ENCODE data around the gene OLFML1. TPM values are rescaled to one million over a fixed set of nuclear protein-coding genes. Genes with fewer than 3 reads are reported as not detected.

Gene OLFML1
- polyA plus RNA-seq, 3 donors from 2014 or later: 0.13 to 0.18 TPM; not detected in 1

DNA sequence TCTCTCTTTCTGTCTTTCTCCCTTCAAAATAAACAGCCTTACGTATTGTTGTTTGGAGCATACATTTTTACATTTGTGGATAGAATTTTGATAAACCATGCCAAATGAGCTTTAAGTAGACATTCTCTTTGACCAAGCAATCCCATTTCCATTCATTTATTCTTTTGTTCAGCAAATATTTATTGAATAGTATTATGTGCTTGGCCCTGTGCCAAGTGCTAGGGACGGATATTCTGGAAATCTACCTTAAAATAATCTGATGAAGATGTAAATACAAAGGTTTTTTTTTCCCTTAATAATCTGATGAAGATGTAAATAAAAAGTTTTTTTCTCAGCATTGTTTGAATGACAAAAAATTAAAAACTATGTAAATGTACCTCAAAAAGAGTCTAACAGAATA, 2.1 kb downstream of the OLFML1 start:
- no peaks in the 10 kb centered on the region for H3K27me3 Mint-ChIP-seq (ENCODE audit: low read depth in 3 of 3)
- no peak overlapping the region for H3K4me3 Mint-ChIP-seq
- H3K36me3 Mint-ChIP-seq: peaks cover 0 to 5% (median 3%) of the 10 kb centered on the region in 3 donors
- H3K9me3 Mint-ChIP-seq: no peaks in the 10 kb centered on the region
- DNase-seq: no peak
- H3K4me1 Mint-ChIP-seq: no peaks in the 10 kb centered on the region
- no peak overlapping the region for H3K27ac Mint-ChIP-seq

DNA sequence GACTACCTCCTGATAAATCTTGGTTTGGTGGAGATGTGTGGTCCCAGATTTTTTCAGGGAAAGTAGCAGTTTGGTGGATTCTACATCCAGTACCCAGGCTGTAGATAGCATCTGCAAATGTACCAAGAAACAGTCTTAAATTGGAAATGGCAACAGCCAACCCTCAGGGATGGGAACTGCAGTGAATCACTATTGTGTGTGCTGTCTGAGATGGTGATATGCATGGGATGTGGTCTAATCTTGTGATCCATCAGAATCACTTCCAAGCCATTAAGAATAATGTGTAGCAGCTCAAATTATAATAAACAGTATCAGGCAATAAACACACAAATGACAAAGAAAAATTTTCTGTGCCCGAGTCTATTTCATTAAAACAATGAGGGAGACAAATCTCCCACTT, 3.4 kb downstream of the OLFML1 start:
- H3K4me3 Mint-ChIP-seq: no peak overlapping the region
- DNase-seq: no peak
- H3K27me3 Mint-ChIP-seq (ENCODE audit: low read depth in 3 of 3): no peaks in the 10 kb centered on the region
- no peak overlapping the region for H3K27ac Mint-ChIP-seq
- peaks cover 0 to 5% (median 4%) of the 10 kb centered on the region in 3 donors for H3K36me3 Mint-ChIP-seq
- H3K4me1 Mint-ChIP-seq: no peaks in the 10 kb centered on the region
- H3K9me3 Mint-ChIP-seq: no peaks in the 10 kb centered on the region

DNA sequence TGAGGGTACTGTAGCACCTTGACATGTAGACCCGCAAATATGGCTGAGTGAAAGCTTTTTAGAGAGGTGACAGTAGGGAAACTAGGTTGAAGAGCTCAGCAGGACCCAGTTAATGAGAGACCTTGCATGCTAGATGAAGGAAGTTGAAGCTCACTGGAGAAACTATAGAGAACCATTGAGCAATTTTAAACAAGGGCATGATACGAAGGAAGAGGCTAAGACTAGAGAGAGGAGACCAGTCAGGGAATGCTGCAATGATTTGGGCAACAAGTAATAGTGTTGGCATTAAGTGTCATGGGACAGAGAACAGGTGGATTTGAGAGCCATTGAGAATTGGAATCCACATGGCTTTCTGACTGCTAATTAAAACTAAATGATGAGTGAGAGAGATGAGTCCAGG, 4.1 kb downstream of the OLFML1 start:
- no peaks in the 10 kb centered on the region for H3K4me1 Mint-ChIP-seq
- no peaks in the 10 kb centered on the region for H3K9me3 Mint-ChIP-seq
- H3K4me3 Mint-ChIP-seq: no peak overlapping the region
- DNase-seq: no peak
- no peaks in the 10 kb centered on the region for H3K27me3 Mint-ChIP-seq (ENCODE audit: low read depth in 3 of 3)
- H3K27ac Mint-ChIP-seq: no peak overlapping the region
- H3K36me3 Mint-ChIP-seq: peaks cover 0 to 9% (median 5%) of the 10 kb centered on the region in 3 donors

DNA sequence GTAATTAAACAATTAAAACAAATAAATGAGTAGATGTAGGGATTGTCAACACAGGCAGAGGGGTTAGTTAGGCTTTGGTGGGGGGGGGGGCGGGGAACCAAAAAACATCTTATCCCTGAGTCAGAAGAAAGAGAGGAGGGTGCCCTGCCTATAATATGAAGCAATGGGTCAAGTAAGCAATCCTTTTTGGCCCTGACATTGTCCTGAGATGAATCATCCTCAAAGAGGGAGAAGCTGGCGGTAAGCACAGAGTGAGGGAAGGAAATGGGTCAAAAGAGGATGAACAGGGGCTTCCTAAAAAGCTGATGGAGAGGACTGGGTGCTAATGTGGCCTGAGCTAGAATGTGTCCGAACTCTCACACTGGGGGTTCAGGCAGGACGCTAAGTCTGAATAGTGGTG, 4.7 kb downstream of the OLFML1 start:
- DNase-seq: no peak
- H3K27me3 Mint-ChIP-seq (ENCODE audit: low read depth in 3 of 3): peaks cover 0 to under 1% (median 0%) of the 10 kb centered on the region in 3 donors
- H3K36me3 Mint-ChIP-seq: peaks cover 0 to 9% (median 5%) of the 10 kb centered on the region in 3 donors
- H3K9me3 Mint-ChIP-seq: no peaks in the 10 kb centered on the region
- H3K27ac Mint-ChIP-seq: no peak overlapping the region
- no peaks in the 10 kb centered on the region for H3K4me1 Mint-ChIP-seq
- H3K4me3 Mint-ChIP-seq: no peak overlapping the region

DNA sequence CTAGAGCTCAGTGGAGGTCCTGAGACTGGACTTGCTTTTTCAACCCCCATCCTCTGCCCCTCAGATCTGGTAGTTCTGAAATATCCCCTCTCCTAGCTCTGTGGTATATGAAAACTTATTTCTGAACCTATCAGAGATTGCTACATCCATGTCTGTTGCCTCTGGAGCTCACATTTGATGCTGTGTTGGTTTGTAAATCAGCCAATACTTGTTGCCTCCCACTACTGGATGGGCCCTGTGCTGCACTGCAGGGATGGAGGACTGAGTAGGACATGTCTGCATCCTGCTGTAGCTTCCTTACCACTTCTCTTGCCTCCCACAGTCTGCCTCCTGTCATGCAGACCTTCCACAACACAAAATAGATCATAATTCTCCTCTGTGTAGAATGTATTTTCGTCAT, 5.2 kb downstream of the OLFML1 start:
- H3K36me3 Mint-ChIP-seq: peaks cover 0 to 9% (median 5%) of the 10 kb centered on the region in 3 donors
- H3K4me1 Mint-ChIP-seq: no peaks in the 10 kb centered on the region
- no peak overlapping the region for H3K4me3 Mint-ChIP-seq
- no peak for DNase-seq
- no peak overlapping the region for H3K27ac Mint-ChIP-seq
- peaks cover 0 to 1% (median 0%) of the 10 kb centered on the region in 3 donors for H3K27me3 Mint-ChIP-seq (ENCODE audit: low read depth in 3 of 3)
- H3K9me3 Mint-ChIP-seq: no peaks in the 10 kb centered on the region

DNA sequence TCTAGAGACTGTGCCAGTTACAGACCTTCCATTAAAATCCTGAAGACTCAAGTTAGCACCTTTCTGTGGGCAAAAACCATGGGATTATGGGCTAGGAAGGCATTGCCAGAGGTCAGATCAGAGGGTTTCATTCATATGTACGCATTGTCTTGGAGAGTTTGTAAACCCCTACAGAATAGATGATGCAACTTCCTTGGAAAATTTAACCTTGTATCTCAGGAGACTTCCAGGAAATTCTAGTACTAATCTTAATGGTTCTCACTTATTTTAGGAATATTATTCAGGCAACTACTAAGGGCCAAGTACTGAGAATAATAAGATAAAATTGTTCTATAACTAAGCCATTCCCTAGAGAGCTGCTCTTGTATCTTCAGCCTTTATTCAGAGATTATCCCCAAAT, 6.9 kb downstream of the OLFML1 start:
- no peak for DNase-seq
- H3K9me3 Mint-ChIP-seq: no peaks in the 10 kb centered on the region
- peaks cover 7 to 9% of the 10 kb centered on the region in 2 donors for H3K4me1 Mint-ChIP-seq
- H3K4me3 Mint-ChIP-seq: no peak overlapping the region
- peaks cover 0 to 3% (median 1%) of the 10 kb centered on the region in 3 donors for H3K27me3 Mint-ChIP-seq (ENCODE audit: low read depth in 3 of 3)
- no peak overlapping the region for H3K27ac Mint-ChIP-seq
- peaks cover 0 to 5% (median 5%) of the 10 kb centered on the region in 3 donors for H3K36me3 Mint-ChIP-seq

DNA sequence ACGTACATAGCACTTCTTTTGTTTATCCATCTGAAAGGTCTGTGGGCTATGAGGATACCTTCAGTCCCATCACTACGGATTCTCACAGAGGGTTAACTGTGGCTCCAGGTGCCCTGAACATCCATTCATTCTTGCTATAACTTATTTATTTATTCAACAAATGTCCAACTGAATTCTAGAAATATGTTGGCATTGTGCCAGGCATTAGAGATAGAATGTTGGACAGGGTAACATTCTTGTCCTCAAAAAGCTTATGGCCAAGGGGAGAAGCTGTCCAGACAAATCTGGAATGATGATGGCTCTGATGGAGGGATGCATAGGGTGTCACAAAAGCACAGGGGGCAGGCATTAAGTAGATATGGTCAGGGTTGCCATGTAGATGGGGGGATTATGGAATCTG, 8.4 kb downstream of the OLFML1 start:
- DNase-seq: no peak
- Mint-ChIP-seq H3K9me3 (no peaks in the 10 kb centered on the region), H3K36me3 (peaks cover 0 to 5% (median 0%) of the 10 kb centered on the region in 3 donors), H3K4me3 (no peak overlapping the region), H3K27ac (no peak overlapping the region), H3K27me3 (ENCODE audit: low read depth in 3 of 3) (peaks cover 0 to 3% (median 1%) of the 10 kb centered on the region in 3 donors), H3K4me1 (peaks cover 7 to 9% of the 10 kb centered on the region in 2 donors)

DNA sequence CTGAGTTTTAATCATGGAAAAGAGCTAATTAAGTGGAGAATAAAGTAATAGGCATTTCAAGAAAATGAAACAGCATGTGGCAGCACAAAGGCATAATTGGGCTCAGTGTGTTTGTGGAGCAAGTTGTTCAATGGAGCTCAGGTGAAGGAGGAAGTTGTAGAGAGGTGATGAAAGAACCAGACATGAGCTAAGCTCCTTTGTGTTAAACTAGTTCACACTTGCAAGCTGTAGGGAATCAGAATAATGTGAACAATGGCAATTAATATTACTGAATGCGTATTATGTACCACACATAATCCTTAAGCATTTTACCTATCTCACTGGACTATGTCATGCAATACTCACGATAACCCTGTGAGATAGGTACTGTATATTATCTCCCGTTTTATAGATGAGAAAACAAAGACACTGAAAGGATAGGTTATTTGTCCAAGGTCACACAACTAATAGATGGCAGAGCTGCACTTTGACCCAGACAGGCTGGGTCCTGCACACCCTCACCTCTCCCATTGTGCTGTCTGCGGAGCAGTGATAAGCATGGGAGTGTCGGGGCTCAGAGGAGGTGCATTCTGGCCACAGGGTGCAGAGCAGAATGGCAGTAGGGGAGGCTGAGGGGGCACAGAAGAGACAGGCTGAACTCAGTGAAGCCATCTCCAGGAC, 8.9 kb downstream of the OLFML1 start:
- no peak for DNase-seq
- H3K4me3 Mint-ChIP-seq: no peak overlapping the region
- H3K9me3 Mint-ChIP-seq: no peaks in the 10 kb centered on the region
- peaks cover 0 to 3% (median 1%) of the 10 kb centered on the region in 3 donors for H3K27me3 Mint-ChIP-seq (ENCODE audit: low read depth in 3 of 3)
- H3K27ac Mint-ChIP-seq: no peak overlapping the region
- H3K4me1 Mint-ChIP-seq: peaks cover 7 to 9% of the 10 kb centered on the region in 2 donors
- H3K36me3 Mint-ChIP-seq: peaks cover 0 to 5% (median 0%) of the 10 kb centered on the region in 3 donors

DNA sequence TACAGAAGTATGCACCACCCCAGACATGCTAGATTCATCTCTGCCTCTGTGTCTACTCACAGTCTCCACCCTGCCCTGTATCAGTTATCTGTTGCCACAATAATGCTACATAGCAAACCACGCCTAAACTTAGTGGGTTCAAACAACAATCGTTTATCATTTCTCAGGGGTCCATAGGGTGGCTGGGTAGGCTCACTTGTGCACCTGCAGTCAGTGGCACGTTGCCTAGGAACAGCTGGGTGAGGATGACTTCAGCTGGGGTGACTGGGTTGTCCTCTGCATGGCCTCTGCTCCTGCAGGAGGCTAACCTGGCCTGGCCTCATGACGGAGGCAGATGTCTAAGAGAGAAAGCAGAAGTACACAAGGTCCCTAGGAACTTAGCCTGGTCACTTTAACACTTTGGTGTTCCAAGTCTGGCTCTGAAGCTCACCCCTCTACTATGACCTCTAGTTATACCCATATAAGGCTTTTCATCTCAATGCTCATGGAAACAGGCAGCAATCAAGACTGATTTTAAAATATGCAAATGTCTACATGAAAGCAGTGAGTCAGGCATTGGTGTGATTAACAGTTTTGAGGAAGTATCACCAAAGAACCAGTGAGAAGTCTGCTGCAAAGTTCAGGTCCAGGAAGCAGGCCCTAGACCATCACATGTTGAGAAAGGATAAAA, 10.7 kb downstream of the OLFML1 start:
- Mint-ChIP-seq H3K27me3 (ENCODE audit: low read depth in 3 of 3) (peaks cover 0 to 3% (median 1%) of the 10 kb centered on the region in 3 donors), H3K36me3 (peaks cover 0 to 5% (median 0%) of the 10 kb centered on the region in 3 donors), H3K4me3 (no peak overlapping the region), H3K4me1 (peaks cover 7 to 9% of the 10 kb centered on the region in 2 donors), H3K9me3 (no peaks in the 10 kb centered on the region), H3K27ac (peak overlapping the region in 2 of 6 donors; percentile 9 to 36)
- no peak for DNase-seq

DNA sequence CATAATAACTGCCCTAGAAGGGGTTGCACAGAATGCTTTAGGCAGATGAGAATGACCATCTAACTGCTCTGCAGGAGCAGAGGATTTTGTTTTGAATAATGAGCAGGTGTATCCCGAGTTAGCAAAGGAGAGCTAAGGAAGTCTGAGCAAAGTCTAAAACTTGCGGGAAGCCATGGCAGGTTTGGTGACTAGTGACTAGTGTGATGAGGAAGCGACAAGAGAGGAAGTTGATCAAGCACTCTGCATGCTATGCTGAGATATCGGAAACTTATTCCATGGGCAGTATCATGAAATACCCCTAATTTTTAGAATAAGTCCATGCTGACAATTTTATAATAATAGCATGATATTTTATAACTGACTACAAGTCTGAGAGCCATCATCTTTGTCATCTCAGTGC, 12.9 kb downstream of the OLFML1 start:
- peaks cover 0 to 5% (median 0%) of the 10 kb centered on the region in 3 donors for H3K36me3 Mint-ChIP-seq
- H3K27me3 Mint-ChIP-seq (ENCODE audit: low read depth in 3 of 3): peaks cover 0 to 3% (median 1%) of the 10 kb centered on the region in 3 donors
- peaks cover 7 to 9% of the 10 kb centered on the region in 2 donors for H3K4me1 Mint-ChIP-seq
- no peaks in the 10 kb centered on the region for H3K9me3 Mint-ChIP-seq
- H3K4me3 Mint-ChIP-seq: no peak overlapping the region
- no peak overlapping the region for H3K27ac Mint-ChIP-seq
- DNase-seq: no peak

DNA sequence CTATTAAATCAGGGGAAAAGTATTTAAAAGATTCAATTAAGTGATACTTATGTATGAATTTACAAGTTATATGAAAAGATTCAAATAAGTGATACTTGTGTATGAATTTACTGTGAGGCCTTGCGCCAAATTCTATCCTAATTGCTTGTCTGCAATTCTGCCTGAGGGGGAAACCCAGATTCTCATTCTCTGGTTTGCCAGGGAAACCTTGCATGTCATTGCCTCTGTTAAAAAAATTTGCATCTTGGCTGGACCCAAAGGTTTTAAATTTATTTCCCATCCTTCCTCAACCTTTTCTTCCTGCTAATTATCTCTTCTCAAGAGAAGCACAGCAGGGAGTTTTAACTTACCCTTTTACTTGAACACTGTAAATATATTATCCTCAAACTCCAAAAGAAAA, 13.8 kb downstream of the OLFML1 start:
- Mint-ChIP-seq H3K27me3 (ENCODE audit: low read depth in 3 of 3) (peaks cover 0 to 3% (median 1%) of the 10 kb centered on the region in 3 donors), H3K4me3 (no peak overlapping the region), H3K4me1 (peaks cover 7 to 9% of the 10 kb centered on the region in 2 donors), H3K27ac (no peak overlapping the region), H3K36me3 (peaks cover 0 to under 1% (median 0%) of the 10 kb centered on the region in 3 donors), H3K9me3 (no peaks in the 10 kb centered on the region)
- no peak for DNase-seq

DNA sequence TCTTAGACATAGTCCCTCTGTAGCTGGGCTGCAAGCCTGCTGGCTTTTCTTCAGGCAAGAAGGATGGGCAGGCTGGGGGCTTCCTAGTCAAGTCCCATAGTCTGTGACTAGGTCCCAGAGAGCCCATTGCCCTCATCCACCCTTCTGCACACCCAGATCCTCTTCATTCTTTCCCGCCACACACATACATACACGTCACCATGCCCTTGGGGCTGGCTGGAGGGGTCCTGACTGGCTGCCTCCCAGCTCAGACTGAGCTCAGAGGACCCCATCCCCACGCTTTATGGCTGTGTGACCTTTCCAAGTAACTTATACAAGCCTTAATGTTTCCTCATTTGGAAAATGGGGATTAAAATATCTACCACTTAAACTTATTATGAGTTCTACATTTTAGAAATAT, 14.9 kb downstream of the OLFML1 start:
- peaks cover 7 to 9% of the 10 kb centered on the region in 2 donors for H3K4me1 Mint-ChIP-seq
- no peaks in the 10 kb centered on the region for H3K36me3 Mint-ChIP-seq
- H3K27ac Mint-ChIP-seq: no peak overlapping the region
- DNase-seq: no peak
- no peaks in the 10 kb centered on the region for H3K9me3 Mint-ChIP-seq
- H3K4me3 Mint-ChIP-seq: no peak overlapping the region
- peaks cover 0 to 3% (median 0%) of the 10 kb centered on the region in 3 donors for H3K27me3 Mint-ChIP-seq (ENCODE audit: low read depth in 3 of 3)

DNA sequence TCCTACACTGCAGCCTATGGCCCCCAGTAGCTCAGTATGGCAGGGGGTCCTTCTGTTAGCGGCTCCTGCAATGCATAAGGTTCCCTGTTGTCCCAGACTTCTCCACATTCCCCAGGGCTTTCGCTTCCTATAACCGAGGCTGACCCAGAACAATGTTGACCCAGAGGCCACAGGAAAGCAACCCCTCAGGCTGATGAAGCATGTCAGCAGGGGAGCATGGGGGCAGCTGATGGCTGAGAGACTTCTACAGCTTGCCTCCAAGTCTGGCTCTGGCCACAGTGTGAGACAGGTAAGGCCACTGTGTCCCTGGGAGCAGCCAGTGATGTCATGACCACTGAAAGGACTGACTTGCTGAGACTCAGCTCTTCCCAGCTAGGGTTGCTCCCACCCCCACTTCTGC, 15.9 kb downstream of the OLFML1 start:
- Mint-ChIP-seq H3K4me1 (peaks cover 2 to 3% of the 10 kb centered on the region in 2 donors), H3K4me3 (no peak overlapping the region), H3K36me3 (no peaks in the 10 kb centered on the region), H3K27me3 (ENCODE audit: low read depth in 3 of 3) (peaks cover 0 to 4% (median 3%) of the 10 kb centered on the region in 3 donors), H3K27ac (no peak overlapping the region), H3K9me3 (no peaks in the 10 kb centered on the region)
- DNase-seq: no peak

DNA sequence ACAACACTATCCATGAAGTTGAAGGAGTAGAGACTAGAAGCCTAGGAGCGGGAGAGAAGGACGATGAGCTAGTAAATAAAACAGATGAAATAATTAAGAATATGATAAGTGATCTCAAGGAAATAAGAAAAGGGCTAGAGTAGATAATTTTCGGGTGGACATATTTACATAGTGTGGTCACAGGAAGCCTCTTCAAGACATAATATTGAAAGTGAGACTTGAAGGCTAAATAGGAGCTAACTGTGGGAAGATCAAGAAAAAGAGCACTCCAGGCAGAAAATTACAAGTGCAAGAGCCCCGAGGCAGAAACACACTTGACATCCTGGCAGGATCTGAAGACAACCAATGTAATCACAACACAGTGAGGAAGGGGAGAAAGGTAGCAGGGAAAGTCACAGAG, 16.6 kb downstream of the OLFML1 start:
- H3K27ac Mint-ChIP-seq: no peak overlapping the region

More for the DNA sequence above, 16.6 kb downstream of the OLFML1 start:
- Mint-ChIP-seq H3K36me3 (no peaks in the 10 kb centered on the region), H3K4me3 (no peak overlapping the region), H3K9me3 (no peaks in the 10 kb centered on the region), H3K27me3 (ENCODE audit: low read depth in 3 of 3) (peaks cover 0 to 4% (median 0%) of the 10 kb centered on the region in 3 donors), H3K4me1 (no peaks in the 10 kb centered on the region)
- no peak for DNase-seq
